ENCODE measurements around the gene DACH1. TPM values are rescaled to one million over a fixed set of nuclear protein-coding genes. Genes with fewer than 3 reads are reported as not detected.
A peak's percentile ranks its signal among the peaks of the same experiment; 100 is the strongest.

Gene DACH1
- total RNA-seq, 1 donor from 2014 or later, result 110 TPM

DNA sequence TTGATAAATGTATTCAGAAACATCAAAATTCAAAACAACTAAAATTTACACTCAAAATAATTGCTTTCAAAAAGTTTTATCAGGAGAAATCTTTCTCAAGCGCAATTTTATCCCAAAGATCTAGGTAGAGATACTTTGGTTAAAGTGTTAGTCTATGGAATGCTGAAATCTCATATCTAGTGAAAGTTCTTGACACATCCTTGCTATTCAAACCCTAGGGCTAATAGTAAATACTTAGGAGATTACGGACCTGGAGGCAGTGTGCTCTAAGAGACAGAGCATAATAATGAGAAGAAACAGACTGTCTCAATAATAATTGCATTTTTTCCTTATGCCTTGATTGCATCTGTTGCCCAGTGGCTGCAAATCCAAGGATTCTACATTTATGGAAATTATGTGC is 330.8 kb downstream of the DACH1 start:
- H3K36me3 Mint-ChIP-seq (ENCODE audit: unreplicated experiment), result no peaks in the 10 kb centered on the region
- peaks cover 14% of the 10 kb centered on the region for H3K4me1 Mint-ChIP-seq (ENCODE audit: low read depth, unreplicated experiment)
- H3K9me3 Mint-ChIP-seq (ENCODE audit: unreplicated experiment), result no peaks in the 10 kb centered on the region
- H3K27me3 Mint-ChIP-seq (ENCODE audit: unreplicated experiment), result no peaks in the 10 kb centered on the region
- H3K4me3 Mint-ChIP-seq (ENCODE audit: unreplicated experiment), result no peak overlapping the region
- no peak for DNase-seq
- TF ChIP-seq CTCF (IDR thresholded peaks at IDR 0.05; ENCODE audit: partially characterized antibody, unreplicated experiment), result no peak
- H3K27ac Mint-ChIP-seq (ENCODE audit: unreplicated experiment), result no peak overlapping the region

- H3K4me3 Mint-ChIP-seq (ENCODE audit: unreplicated experiment), result peak overlapping the region; percentile 82
- H3K27me3 Mint-ChIP-seq (ENCODE audit: unreplicated experiment), result peaks cover 5% of the 10 kb centered on the region
- no peak for TF ChIP-seq CTCF (IDR thresholded peaks at IDR 0.05; ENCODE audit: partially characterized antibody, unreplicated experiment)
- no peaks in the 10 kb centered on the region for H3K36me3 Mint-ChIP-seq (ENCODE audit: unreplicated experiment)
- DNase-seq, result no peak
- H3K4me1 Mint-ChIP-seq (ENCODE audit: low read depth, unreplicated experiment), result peaks cover 41% of the 10 kb centered on the region
- H3K27ac Mint-ChIP-seq (ENCODE audit: unreplicated experiment), result peak overlapping the region; percentile 93
- H3K9me3 Mint-ChIP-seq (ENCODE audit: unreplicated experiment), result peaks cover 2% of the 10 kb centered on the region
Observed at GRCh38 chr13:71524613-71525304, 342.2 kb downstream of the DACH1 start.

GRCh38 chr13:71524245-71524612 is 342.8 kb downstream of the DACH1 start:
- H3K9me3 Mint-ChIP-seq (ENCODE audit: unreplicated experiment), result peaks cover 2% of the 10 kb centered on the region
- H3K36me3 Mint-ChIP-seq (ENCODE audit: unreplicated experiment), result no peaks in the 10 kb centered on the region
- H3K4me3 Mint-ChIP-seq (ENCODE audit: unreplicated experiment), result peak overlapping the region; percentile 82
- no peak for DNase-seq
- H3K27ac Mint-ChIP-seq (ENCODE audit: unreplicated experiment), result peak overlapping the region; percentile 93
- peaks cover 41% of the 10 kb centered on the region for H3K4me1 Mint-ChIP-seq (ENCODE audit: low read depth, unreplicated experiment)
- TF ChIP-seq CTCF (IDR thresholded peaks at IDR 0.05; ENCODE audit: partially characterized antibody, unreplicated experiment), result no peak
- peaks cover 5% of the 10 kb centered on the region for H3K27me3 Mint-ChIP-seq (ENCODE audit: unreplicated experiment)

- peak overlapping the region; percentile 26 for H3K4me3 Mint-ChIP-seq (ENCODE audit: unreplicated experiment)
- H3K9me3 Mint-ChIP-seq (ENCODE audit: unreplicated experiment), result peaks cover 2% of the 10 kb centered on the region
- TF ChIP-seq CTCF (IDR thresholded peaks at IDR 0.05; ENCODE audit: partially characterized antibody, unreplicated experiment), result no peak
- DNase-seq, result no peak
- H3K4me1 Mint-ChIP-seq (ENCODE audit: low read depth, unreplicated experiment), result peaks cover 42% of the 10 kb centered on the region
- H3K36me3 Mint-ChIP-seq (ENCODE audit: unreplicated experiment), result no peaks in the 10 kb centered on the region
- H3K27me3 Mint-ChIP-seq (ENCODE audit: unreplicated experiment), result peaks cover 5% of the 10 kb centered on the region
- H3K27ac Mint-ChIP-seq (ENCODE audit: unreplicated experiment), result peak overlapping the region; percentile 85
Observed at GRCh38 chr13:71522941-71523526, 344.0 kb downstream of the DACH1 start.

GRCh38 chr13:71517004-71517403 is 350.0 kb downstream of the DACH1 start:
- peaks cover 18% of the 10 kb centered on the region for H3K9me3 Mint-ChIP-seq (ENCODE audit: unreplicated experiment)
- H3K4me3 Mint-ChIP-seq (ENCODE audit: unreplicated experiment), result no peak overlapping the region
- DNase-seq, result no peak
- H3K4me1 Mint-ChIP-seq (ENCODE audit: low read depth, unreplicated experiment), result peaks cover 40% of the 10 kb centered on the region
- no peak for TF ChIP-seq CTCF (IDR thresholded peaks at IDR 0.05; ENCODE audit: partially characterized antibody, unreplicated experiment)
- peaks cover 10% of the 10 kb centered on the region for H3K27me3 Mint-ChIP-seq (ENCODE audit: unreplicated experiment)
- no peaks in the 10 kb centered on the region for H3K36me3 Mint-ChIP-seq (ENCODE audit: unreplicated experiment)
- peak overlapping the region; percentile 95 for H3K27ac Mint-ChIP-seq (ENCODE audit: unreplicated experiment)
